Cardiac muscle cell (in vitro differentiated cells and primary cell): ENCODE data around the gene CEP43. TPM values are rescaled to one million over a fixed set of nuclear protein-coding genes. Genes with fewer than 3 reads are reported as not detected.
A peak's percentile ranks its signal among the peaks of the same experiment; 100 is the strongest.
"Not testable (repeated sequence)": the region's sequence is repeated elsewhere in the genome, so short reads cannot be mapped to it uniquely, and the experiment has no call there.

Experiments used
- DNase-seq, 2 donors: peaks; one replicate each; pipeline versions ENCODE4 v3.0.0 to v3.0.0-alpha.2; 2010 to 2017; ENCODE audit warnings: low read depth in 1 of 2, low spot score in 1 of 2
- H3K27ac ChIP-seq: fragments of 200-600 bp; sonication (generic); 2 replicates; pipeline ENCODE4 v1.5.1; 2016
- H3K27me3 ChIP-seq: fragments of 200-600 bp; sonication (generic); 2 replicates; pipeline ENCODE4 v1.6.0; 2016; ENCODE audit warnings: control low read depth
- H3K36me3 ChIP-seq: fragments of 200-600 bp; sonication (generic); 2 replicates; pipeline ENCODE4 v1.5.1; 2016; ENCODE audit warnings: control low read depth
- H3K4me1 ChIP-seq: fragments of 200-600 bp; sonication (generic); 2 replicates; pipeline ENCODE4 v1.8.1; 2017; ENCODE audit warnings: low read depth, mild to moderate bottlenecking, mixed run types
- H3K4me3 ChIP-seq: fragments of 200-600 bp; sonication (generic); 2 replicates; pipeline ENCODE4 v1.5.1; 2016; ENCODE audit warnings: mild to moderate bottlenecking
- H3K9me3 ChIP-seq: fragments of 200-600 bp; sonication (generic); 2 replicates; pipeline ENCODE4 v1.5.1; 2017; ENCODE audit warnings: low read depth, mild to moderate bottlenecking, control low read depth
- polyA plus RNA-seq: library from polyadenylated mRNA; unstranded; fragments of >200 nt; fragmentation: Nextera tagmentation; extraction: Ambion mirVana; gene quantifications from 2 replicates; pipeline ENCODE4 v1.2.1, GENCODE V29; 2016
- total RNA-seq: library from RNA; depleted of rRNA; stranded (reverse); fragments of >200 nt; gene quantifications from 2 replicates; pipeline ENCODE4 v1.2.3, GENCODE V29; 2016
- TF ChIP-seq, protein P1 (sequence below): IDR thresholded peaks from 2 replicates; pipeline ENCODE4 v1.5.1; 2012; ENCODE audit warnings: low read depth, mild to moderate bottlenecking, low read length

CEP43 gene, protein sequence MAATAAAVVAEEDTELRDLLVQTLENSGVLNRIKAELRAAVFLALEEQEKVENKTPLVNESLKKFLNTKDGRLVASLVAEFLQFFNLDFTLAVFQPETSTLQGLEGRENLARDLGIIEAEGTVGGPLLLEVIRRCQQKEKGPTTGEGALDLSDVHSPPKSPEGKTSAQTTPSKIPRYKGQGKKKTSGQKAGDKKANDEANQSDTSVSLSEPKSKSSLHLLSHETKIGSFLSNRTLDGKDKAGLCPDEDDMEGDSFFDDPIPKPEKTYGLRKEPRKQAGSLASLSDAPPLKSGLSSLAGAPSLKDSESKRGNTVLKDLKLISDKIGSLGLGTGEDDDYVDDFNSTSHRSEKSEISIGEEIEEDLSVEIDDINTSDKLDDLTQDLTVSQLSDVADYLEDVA
- total RNA-seq: 9.1 and 26.1 TPM in 2 replicates
- 18.3 and 23.0 TPM in 2 replicates for polyA plus RNA-seq

DNA sequence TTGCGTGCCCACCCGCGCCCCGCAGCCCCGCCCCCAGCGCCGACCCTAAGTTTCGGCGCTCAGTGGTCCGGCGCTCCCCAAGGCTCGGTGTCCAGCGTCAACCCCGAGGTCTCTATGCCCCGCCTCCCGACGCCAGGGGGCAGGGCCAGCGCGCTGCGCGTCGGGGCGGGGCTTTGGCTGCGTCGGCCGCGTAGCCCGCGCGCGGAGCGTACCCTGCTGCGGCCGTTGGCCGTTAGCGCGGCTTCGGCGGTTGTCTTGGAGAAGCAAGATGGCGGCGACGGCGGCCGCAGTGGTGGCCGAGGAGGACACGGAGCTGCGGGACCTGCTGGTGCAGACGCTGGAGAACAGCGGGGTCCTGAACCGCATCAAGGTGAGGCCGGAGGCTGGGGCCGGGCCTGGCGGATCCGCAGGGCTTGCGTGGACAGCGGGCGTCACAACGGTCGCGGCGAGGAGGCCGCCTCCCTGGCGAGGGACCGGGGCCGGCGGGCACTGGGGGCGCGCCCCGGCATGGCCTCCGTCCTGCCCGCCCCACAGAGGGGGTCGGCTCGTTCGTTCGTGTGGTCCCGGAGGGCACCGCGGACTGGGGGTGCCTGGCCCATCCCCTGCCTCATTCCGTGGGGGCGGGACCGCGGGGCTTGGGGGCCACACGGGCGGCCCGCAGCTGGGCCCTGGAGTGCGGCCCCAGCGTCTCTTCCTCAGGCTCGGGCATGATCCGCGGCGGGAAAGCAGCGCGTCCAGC lies at the start of gene CEP43:
TSS of gene CEP43 (plus strand) at position 253 of the 739 bp plus-strand sequence. CDS start at position 269, 16 bp downstream.
- no peaks in the 10 kb centered on the region for H3K36me3 ChIP-seq
- peaks cover 10% of the 10 kb centered on the region for H3K4me1 ChIP-seq
- peak within 1 kb of the TSS; percentile 71 for H3K27ac ChIP-seq
- peak; percentile 98 for DNase-seq
- H3K4me3 ChIP-seq: peak within 1 kb of the TSS; percentile 88
- no peaks in the 10 kb centered on the region for H3K27me3 ChIP-seq
- H3K9me3 ChIP-seq: no peaks in the 10 kb centered on the region
- TF ChIP-seq, protein P1, sequence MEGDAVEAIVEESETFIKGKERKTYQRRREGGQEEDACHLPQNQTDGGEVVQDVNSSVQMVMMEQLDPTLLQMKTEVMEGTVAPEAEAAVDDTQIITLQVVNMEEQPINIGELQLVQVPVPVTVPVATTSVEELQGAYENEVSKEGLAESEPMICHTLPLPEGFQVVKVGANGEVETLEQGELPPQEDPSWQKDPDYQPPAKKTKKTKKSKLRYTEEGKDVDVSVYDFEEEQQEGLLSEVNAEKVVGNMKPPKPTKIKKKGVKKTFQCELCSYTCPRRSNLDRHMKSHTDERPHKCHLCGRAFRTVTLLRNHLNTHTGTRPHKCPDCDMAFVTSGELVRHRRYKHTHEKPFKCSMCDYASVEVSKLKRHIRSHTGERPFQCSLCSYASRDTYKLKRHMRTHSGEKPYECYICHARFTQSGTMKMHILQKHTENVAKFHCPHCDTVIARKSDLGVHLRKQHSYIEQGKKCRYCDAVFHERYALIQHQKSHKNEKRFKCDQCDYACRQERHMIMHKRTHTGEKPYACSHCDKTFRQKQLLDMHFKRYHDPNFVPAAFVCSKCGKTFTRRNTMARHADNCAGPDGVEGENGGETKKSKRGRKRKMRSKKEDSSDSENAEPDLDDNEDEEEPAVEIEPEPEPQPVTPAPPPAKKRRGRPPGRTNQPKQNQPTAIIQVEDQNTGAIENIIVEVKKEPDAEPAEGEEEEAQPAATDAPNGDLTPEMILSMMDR: no peak

DNA sequence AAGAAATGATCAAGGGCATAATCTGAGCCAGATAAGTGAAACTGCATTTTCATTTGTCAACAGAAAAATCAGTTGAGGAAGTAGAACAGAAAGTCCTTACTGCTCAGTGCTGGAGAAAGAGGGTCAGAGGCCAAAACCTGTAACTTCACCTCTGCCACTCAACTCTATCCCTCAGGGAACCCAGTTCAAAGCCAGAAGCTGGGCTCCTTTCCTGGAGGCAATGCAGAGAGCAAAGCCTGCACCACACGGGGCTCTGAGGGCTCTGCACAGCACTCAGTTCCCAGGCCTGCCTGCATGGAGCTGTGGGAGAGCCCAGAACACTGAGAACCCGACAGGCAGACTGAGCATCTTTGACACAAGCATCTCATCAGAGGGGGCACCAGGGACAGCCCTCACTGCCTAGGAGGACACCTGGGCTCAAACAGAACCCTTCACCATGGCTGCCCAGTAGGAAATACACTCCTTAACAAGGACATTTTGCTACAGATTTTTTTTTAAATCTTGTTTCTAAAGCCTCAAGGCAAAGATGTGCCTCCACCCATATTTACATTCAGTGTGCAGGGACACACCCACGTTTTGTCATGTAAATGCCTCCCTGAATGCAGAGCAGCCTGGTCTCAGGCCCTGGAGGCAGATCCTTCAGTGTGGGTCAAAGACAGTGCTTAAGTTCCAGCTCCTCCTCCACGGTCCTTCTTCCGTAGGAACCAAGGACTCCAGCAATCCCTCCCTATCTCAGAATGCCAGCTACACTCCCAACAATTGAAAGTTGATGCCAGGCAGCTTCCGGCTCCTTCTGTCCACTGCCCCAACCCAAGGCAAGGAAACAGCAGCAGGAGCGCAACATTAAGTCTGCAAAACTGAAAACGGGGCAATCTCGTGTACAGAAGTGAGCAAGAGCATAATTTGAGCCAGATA lies 49.4 kb upstream of the CEP43 start:
- no peaks in the 10 kb centered on the region for H3K9me3 ChIP-seq
- no peaks in the 10 kb centered on the region for H3K4me1 ChIP-seq
- TF ChIP-seq, protein P1: no peak
- no peak overlapping the region for H3K4me3 ChIP-seq
- no peak overlapping the region for H3K27ac ChIP-seq
- H3K36me3 ChIP-seq: no peaks in the 10 kb centered on the region
- H3K27me3 ChIP-seq: no peaks in the 10 kb centered on the region
- no peak for DNase-seq

DNA sequence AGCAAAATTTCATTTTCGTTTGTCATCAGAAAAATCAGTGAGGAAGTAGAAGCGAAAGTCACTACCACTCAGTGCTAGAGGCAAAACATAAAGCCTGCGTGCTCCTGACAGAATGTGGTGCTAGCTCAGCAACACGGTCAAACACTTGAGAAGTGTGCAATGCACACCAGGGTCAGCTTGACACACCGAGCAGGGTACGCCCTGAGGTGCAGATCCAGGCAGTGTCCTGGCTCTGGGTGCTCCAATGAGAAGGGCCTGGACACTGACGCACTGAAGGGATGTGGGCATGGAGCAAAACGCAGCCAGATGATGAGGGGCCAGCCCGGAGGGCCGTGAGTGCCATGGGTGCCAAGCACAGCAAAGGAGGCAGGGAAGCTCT lies 48.8 kb upstream of the CEP43 start:
- no peak for DNase-seq
- TF ChIP-seq, protein P1: no peak
- Histone ChIP-seq H3K4me1 (no peaks in the 10 kb centered on the region), H3K9me3 (no peaks in the 10 kb centered on the region), H3K36me3 (no peaks in the 10 kb centered on the region), H3K27ac (no peak overlapping the region), H3K4me3 (no peak overlapping the region), H3K27me3 (no peaks in the 10 kb centered on the region)

DNA sequence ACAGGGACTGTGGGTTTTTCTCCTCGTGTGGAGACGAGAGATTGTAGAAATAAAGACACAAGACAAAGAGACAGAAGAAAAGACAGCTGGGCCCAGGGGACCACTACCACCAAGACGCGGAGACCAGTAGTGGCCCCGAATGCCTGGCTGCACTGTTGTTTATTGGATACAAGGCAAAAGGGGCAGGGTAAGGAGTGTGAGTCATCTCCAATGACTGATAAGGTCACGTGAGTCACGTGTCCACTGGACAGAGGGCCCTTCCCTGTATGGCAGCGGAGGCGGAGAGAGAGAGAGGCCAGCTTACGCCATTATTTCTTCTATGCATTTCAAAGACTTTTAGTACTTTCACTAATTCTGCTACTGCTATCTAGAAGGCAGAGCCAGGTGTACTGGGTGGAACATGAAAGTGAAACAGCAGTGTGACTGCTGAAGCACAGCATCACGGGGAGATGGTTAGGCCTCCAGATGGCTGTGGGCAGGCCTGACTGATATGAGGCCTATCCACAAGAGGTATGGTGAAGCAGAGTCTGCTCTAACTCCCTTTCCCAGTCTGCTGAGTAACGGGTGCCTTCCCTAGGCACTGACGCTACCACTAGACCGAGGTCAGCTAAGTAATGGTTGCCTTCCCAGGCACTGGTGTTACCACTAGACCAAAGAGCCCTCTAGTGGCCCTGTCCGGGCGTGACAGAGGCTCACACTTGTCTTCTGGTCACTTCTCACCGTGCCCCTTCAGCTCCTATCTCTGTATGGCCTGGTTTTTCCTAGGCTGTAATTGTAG lies 48.1 kb upstream of the CEP43 start:
- not testable (repeated sequence) for H3K36me3 ChIP-seq, H3K9me3 ChIP-seq, H3K4me1 ChIP-seq, H3K27ac ChIP-seq, H3K27me3 ChIP-seq, H3K4me3 ChIP-seq
- TF ChIP-seq, protein P1: peak; percentile 68
- peak; percentile 60 to 61 for DNase-seq

DNA sequence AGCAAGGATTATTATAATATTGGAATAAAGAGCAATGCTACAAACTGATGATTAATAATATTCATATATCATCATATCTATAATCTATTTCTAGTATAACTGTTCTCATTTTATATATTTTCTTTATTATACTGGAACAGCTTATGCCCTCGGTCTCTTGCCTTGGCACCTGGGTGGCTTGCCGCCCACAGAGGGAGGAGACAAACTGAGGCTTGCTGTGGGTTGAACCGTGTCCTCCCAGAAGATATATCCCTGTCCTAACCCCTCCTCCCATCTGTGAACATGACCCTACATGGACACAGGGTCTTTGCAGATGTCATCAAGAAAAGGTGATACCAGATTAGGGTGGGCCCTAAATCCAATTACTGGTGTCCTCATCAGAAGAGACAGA lies 47.5 kb upstream of the CEP43 start:
- Histone ChIP-seq H3K27me3 (no peaks in the 10 kb centered on the region), H3K27ac (no peak overlapping the region), H3K9me3 (no peaks in the 10 kb centered on the region), H3K4me3 (no peak overlapping the region), H3K4me1 (no peaks in the 10 kb centered on the region), H3K36me3 (no peaks in the 10 kb centered on the region)
- no peak for DNase-seq
- TF ChIP-seq, protein P1: peak; percentile 15
